H9 (cell line): ENCODE data around the gene PCNX2. TPM values are rescaled to one million over a fixed set of nuclear protein-coding genes. Genes with fewer than 3 reads are reported as not detected.
A peak's percentile ranks its signal among the peaks of the same experiment; 100 is the strongest.

Source experiments
- DNase-seq: peaks from one replicate; pipeline ENCODE4 v3.0.0-alpha.2; 2017
- H2AFZ ChIP-seq: one replicate; pipeline ENCODE4 v1.6.1; 2013; ENCODE audit warnings: mild to moderate bottlenecking, low read length, control low read depth, moderate library complexity
- H2AK5ac ChIP-seq: 2 replicates; pipeline ENCODE4 v1.6.1; 2013; ENCODE audit warnings: low read length, control low read depth, mixed read lengths; ENCODE audit not compliant: insufficient read length
- H2BK120ac ChIP-seq: one replicate; pipeline ENCODE4 v1.6.1; 2013; ENCODE audit warnings: low read depth, mild to moderate bottlenecking, low read length, control low read depth, inconsistent platforms; ENCODE audit not compliant: poor library complexity, severe bottlenecking
- H2BK12ac ChIP-seq: 2 replicates; pipeline ENCODE4 v1.6.1; 2013; ENCODE audit warnings: low read length, control low read depth, mixed read lengths, low read depth; ENCODE audit not compliant: insufficient read length
- H2BK15ac ChIP-seq: 2 replicates; pipeline ENCODE4 v1.6.1; 2013; ENCODE audit warnings: low read depth, low read length, control low read depth
- H2BK20ac ChIP-seq: one replicate; pipeline ENCODE4 v1.6.1; 2013; ENCODE audit warnings: low read depth, mild to moderate bottlenecking, low read length, control low read depth, inconsistent platforms; ENCODE audit not compliant: poor library complexity, severe bottlenecking
- H2BK5ac ChIP-seq: 2 replicates; pipeline ENCODE4 v1.6.1; 2013; ENCODE audit warnings: low read length, control low read depth, mixed read lengths; ENCODE audit not compliant: insufficient read length
- H3K14ac ChIP-seq: 2 replicates; pipeline ENCODE4 v1.6.1; 2013; ENCODE audit warnings: low read length, control low read depth; ENCODE audit not compliant: insufficient read depth
- H3K18ac ChIP-seq: 2 replicates; pipeline ENCODE4 v1.6.1; 2013; ENCODE audit warnings: low read depth, mild to moderate bottlenecking, mixed read lengths, low read length, control low read depth; ENCODE audit not compliant: insufficient read length
- H3K23ac ChIP-seq: 2 replicates; pipeline ENCODE4 v1.6.1; 2013; ENCODE audit warnings: low read length, control low read depth, mixed read lengths, low read depth; ENCODE audit not compliant: insufficient read length
- H3K23me2 ChIP-seq: 2 replicates; pipeline ENCODE4 v1.6.1; 2013; ENCODE audit warnings: low read depth, mild to moderate bottlenecking, mixed read lengths, low read length, control low read depth; ENCODE audit not compliant: insufficient read length, poor library complexity, severe bottlenecking
- H3K27ac ChIP-seq: 2 replicates; pipeline ENCODE4 v1.5.1; 2013; ENCODE audit warnings: low read length, control low read depth, mixed read lengths, low read depth; ENCODE audit not compliant: insufficient read length
- H3K27me3 ChIP-seq: 2 replicates; pipeline ENCODE4 v1.6.1; 2013; ENCODE audit warnings: low read length, control low read depth, inconsistent platforms; ENCODE audit not compliant: insufficient read depth
- H3K4ac ChIP-seq: 2 replicates; pipeline ENCODE4 v1.6.1; 2013; ENCODE audit warnings: low read depth, mild to moderate bottlenecking, control low read depth, inconsistent platforms, low read length, moderate library complexity
- H3K4me1 ChIP-seq: 2 replicates; pipeline ENCODE4 v1.6.1; 2013; ENCODE audit warnings: low read length, control low read depth, inconsistent platforms; ENCODE audit not compliant: insufficient read depth
- H3K4me2 ChIP-seq: 2 replicates; pipeline ENCODE4 v1.6.1; 2013; ENCODE audit warnings: low read length, control low read depth, mixed read lengths; ENCODE audit not compliant: insufficient read length, insufficient read depth
- H3K56ac ChIP-seq: 2 replicates; pipeline ENCODE4 v1.6.1; 2013; ENCODE audit warnings: low read depth, mild to moderate bottlenecking, mixed read lengths, low read length, control low read depth; ENCODE audit not compliant: insufficient read length
- H3K79me1 ChIP-seq: 2 replicates; pipeline ENCODE4 v1.6.1; 2013; ENCODE audit warnings: low read depth, mild to moderate bottlenecking, moderate library complexity, low read length, control low read depth, inconsistent platforms; ENCODE audit not compliant: insufficient read depth, poor library complexity, severe bottlenecking
- H3K79me2 ChIP-seq: 2 replicates; pipeline ENCODE4 v1.6.1; 2013; ENCODE audit warnings: low read length, control low read depth, inconsistent platforms; ENCODE audit not compliant: insufficient read depth
- H3K9ac ChIP-seq: 2 replicates; pipeline ENCODE4 v1.6.1; 2013; ENCODE audit warnings: low read length, control low read depth, mixed read lengths; ENCODE audit not compliant: insufficient read length; ENCODE audit errors: extremely low read depth
- H3K9me3 ChIP-seq: one replicate; pipeline ENCODE4 v1.6.1; 2013; ENCODE audit warnings: low read depth, low read length, inconsistent platforms; ENCODE audit not compliant: control insufficient read depth
- H3T11ph ChIP-seq: one replicate; pipeline ENCODE4 v1.6.1; 2013; ENCODE audit warnings: mild to moderate bottlenecking, low read length, control low read depth, inconsistent platforms
- H4K20me1 ChIP-seq: one replicate; pipeline ENCODE4 v1.6.1; 2013; ENCODE audit not compliant: control insufficient read depth, insufficient read length, insufficient read depth
- H4K5ac ChIP-seq: 2 replicates; pipeline ENCODE4 v1.6.1; 2013; ENCODE audit warnings: low read depth, mild to moderate bottlenecking, mixed read lengths, low read length, control low read depth; ENCODE audit not compliant: insufficient read length
- H4K8ac ChIP-seq: replicated peaks from 2 replicates; pipeline ENCODE4 v1.6.1; 2013; ENCODE audit warnings: low read length, control low read depth, mixed read lengths, low read depth; ENCODE audit not compliant: insufficient read length
- H4K91ac ChIP-seq: 2 replicates; pipeline ENCODE4 v1.6.1; 2013; ENCODE audit warnings: low read depth, mild to moderate bottlenecking, moderate library complexity, mixed read lengths, low read length, control low read depth; ENCODE audit not compliant: insufficient read length
- H3K27ac Mint-ChIP-seq, 3 experiments: 2 replicates in 2 of 3; 3 replicates in 1 of 3; pipeline ENCODE4 v1.8.0; 2020 to 2021; ENCODE audit warnings: mixed read lengths in 3 of 3, mild to moderate bottlenecking in 1 of 3, moderate library complexity in 1 of 3
- H3K27me3 Mint-ChIP-seq: 2 replicates; pipeline ENCODE4 v1.8.0; 2021; ENCODE audit warnings: low read depth, mild to moderate bottlenecking, moderate library complexity, mixed read lengths
- H3K36me3 Mint-ChIP-seq, 3 experiments: 2 replicates in 2 of 3; 3 replicates in 1 of 3; pipeline ENCODE4 v1.8.0; 2020 to 2021; ENCODE audit warnings: low read depth in 3 of 3, mixed read lengths in 3 of 3; ENCODE audit not compliant: insufficient read depth in 1 of 3
- H3K4me1 Mint-ChIP-seq, 2 experiments: 2 replicates each; pipeline ENCODE4 v1.8.0; 2020; ENCODE audit warnings: mixed read lengths in 2 of 2
- H3K4me3 Mint-ChIP-seq, 2 experiments: 2 replicates in 1 of 2; 3 replicates in 1 of 2; pipeline ENCODE4 v1.8.0; 2020 to 2021; ENCODE audit warnings: mild to moderate bottlenecking in 2 of 2, mixed read lengths in 2 of 2, moderate library complexity in 1 of 2
- H3K9me3 Mint-ChIP-seq, 2 experiments: 2 replicates in 1 of 2; 3 replicates in 1 of 2; pipeline ENCODE4 v1.8.0; 2020; ENCODE audit warnings: mild to moderate bottlenecking in 2 of 2, mixed read lengths in 2 of 2, moderate library complexity in 1 of 2
- WGBS: extraction: QIAGEN DNeasy Blood & Tissue Kit; methylation state at CpG from one replicate; pipeline ENCODE4 v1.1.7; 2013; ENCODE audit warnings: missing lambda C conversion rate, low lambda C conversion rate, mixed read lengths; ENCODE audit not compliant: insufficient read length; ENCODE audit errors: extremely low coverage; 5-methylcytosine and 5-hydroxymethylcytosine counted together
- total RNA-seq: library from RNA; stranded (reverse); gene quantifications from 2 replicates; pipeline ENCODE4 v1.2.1, GENCODE V29; 2021
- TF ChIP-seq, protein P1 (sequence below): fragments of 200-600 bp; sonication (generic); conservative IDR thresholded peaks from 3 replicates; pipeline ENCODE4 v1.8.0; 2021; ENCODE audit warnings: antibody characterized with exemption, mild to moderate bottlenecking

PCNX2 gene
- total RNA-seq, 1 experiment from 2014 or later: 45.1 TPM

DNA sequence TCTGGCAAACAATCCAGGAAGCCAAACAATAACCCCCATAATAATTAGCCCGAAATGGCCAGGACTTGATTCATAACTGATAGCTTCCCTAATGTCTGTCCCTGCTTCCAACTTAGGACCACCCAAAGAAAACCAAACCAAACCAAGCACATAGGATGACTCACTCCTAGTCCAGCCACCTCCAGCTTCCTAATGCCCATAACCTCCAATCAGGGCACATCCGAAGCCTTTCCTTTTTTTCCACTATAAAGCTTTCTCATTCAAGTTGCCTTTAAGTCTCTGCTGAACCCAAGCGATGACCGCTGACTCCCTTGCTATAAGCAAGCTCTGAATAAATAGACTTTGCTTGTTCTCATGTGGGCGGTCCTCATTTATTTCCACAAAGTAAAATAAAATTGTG is 40.4 kb downstream of the PCNX2 start:
- H3K9me3 Mint-ChIP-seq: no peaks in the 10 kb centered on the region

More for the DNA sequence above, 40.4 kb downstream of the PCNX2 start:
- H3K27ac ChIP-seq: no peak overlapping the region
- DNase-seq: no peak
- H4K91ac ChIP-seq: no peak overlapping the region
- H3K23me2 ChIP-seq: no peaks in the 10 kb centered on the region
- no peak overlapping the region for H4K8ac ChIP-seq
- no peaks in the 10 kb centered on the region for H3K4me1 ChIP-seq
- no peak overlapping the region for H3K9ac ChIP-seq
- Mint-ChIP-seq H3K27ac (peak overlapping the region in 1 of 3 experiments; percentile 55; a peak in 1 of 7 replicates), H3K36me3 (peaks cover 39 to 59% (median 41%) of the 10 kb centered on the region in 3 experiments; a peak in 6 of 7 replicates), H3K4me1 (peaks cover 10 to 13% of the 10 kb centered on the region in 2 experiments), H3K4me3 (no peak overlapping the region), H3K27me3 (no peaks in the 10 kb centered on the region)
- peaks cover 5% of the 10 kb centered on the region; the same call in 1 of the 2 replicates for H3K79me2 ChIP-seq
- no peak overlapping the region for H3K56ac ChIP-seq
- H3K14ac ChIP-seq: no peak overlapping the region
- H3K27me3 ChIP-seq: no peaks in the 10 kb centered on the region
- H3K23ac ChIP-seq: no peak overlapping the region
- no peak overlapping the region for H3T11ph ChIP-seq
- no CpG with 5 or more reads among the region's 5 CpGs for WGBS
- H2BK5ac ChIP-seq: no peak overlapping the region
- TF ChIP-seq, protein P1, sequence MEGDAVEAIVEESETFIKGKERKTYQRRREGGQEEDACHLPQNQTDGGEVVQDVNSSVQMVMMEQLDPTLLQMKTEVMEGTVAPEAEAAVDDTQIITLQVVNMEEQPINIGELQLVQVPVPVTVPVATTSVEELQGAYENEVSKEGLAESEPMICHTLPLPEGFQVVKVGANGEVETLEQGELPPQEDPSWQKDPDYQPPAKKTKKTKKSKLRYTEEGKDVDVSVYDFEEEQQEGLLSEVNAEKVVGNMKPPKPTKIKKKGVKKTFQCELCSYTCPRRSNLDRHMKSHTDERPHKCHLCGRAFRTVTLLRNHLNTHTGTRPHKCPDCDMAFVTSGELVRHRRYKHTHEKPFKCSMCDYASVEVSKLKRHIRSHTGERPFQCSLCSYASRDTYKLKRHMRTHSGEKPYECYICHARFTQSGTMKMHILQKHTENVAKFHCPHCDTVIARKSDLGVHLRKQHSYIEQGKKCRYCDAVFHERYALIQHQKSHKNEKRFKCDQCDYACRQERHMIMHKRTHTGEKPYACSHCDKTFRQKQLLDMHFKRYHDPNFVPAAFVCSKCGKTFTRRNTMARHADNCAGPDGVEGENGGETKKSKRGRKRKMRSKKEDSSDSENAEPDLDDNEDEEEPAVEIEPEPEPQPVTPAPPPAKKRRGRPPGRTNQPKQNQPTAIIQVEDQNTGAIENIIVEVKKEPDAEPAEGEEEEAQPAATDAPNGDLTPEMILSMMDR: no peak
- H2BK120ac ChIP-seq: no peak overlapping the region
- H4K5ac ChIP-seq: no peak overlapping the region
- H4K20me1 ChIP-seq: no peaks in the 10 kb centered on the region
- no peak overlapping the region for H2AFZ ChIP-seq
- no peak overlapping the region for H2BK15ac ChIP-seq
- no peak overlapping the region for H3K4ac ChIP-seq
- H3K18ac ChIP-seq: no peak overlapping the region
- H2AK5ac ChIP-seq: no peak overlapping the region
- H3K4me2 ChIP-seq: no peak overlapping the region
- H2BK12ac ChIP-seq: no peak overlapping the region
- peaks cover 5% of the 10 kb centered on the region for H3K79me1 ChIP-seq
- H3K9me3 ChIP-seq: no peaks in the 10 kb centered on the region
- no peak overlapping the region for H2BK20ac ChIP-seq
